HG03520 (cell line): ENCODE data around the gene PRKRA.
"Not testable (repeated sequence)": the region's sequence is repeated elsewhere in the genome, so short reads cannot be mapped to it uniquely, and the experiment has no call there.

ENCODE experiments used
- ATAC-seq: cut with Tn5 transposase; IDR thresholded peaks from one replicate; pipeline ENCODE4 v1.9.1; 2021; ENCODE audit warnings: mild to moderate bottlenecking, moderate library complexity; ENCODE audit not compliant: unreplicated experiment

PRKRA gene

DNA sequence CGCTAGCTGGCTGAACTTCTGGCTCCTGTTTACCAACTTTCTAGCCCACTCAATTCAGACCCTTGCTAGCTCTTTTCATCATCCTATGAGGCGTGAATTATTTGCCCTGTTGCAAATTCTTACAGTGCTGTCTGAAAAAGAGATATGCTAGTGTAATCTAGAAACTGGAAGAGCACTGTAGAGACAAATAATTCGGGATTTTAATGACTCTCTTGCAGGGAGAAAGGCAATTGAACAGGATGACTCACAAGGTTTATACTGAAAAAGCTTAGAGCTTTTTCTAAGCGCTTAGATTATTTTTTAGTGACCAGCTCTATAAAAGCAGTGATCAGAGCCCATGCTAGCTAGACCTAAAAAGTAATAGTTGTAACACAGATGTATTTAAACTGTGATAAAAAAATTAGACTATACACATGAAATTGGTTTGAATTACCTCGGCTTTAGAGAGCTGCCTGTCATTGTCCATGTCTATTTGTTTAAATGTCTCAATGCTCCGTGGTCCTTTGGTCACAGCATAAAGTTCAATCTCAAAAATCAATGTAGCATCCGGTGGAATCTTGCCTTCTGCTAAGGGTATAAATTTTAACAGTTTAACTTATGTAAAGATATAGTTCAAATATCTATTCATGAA is 18.4 kb upstream of the PRKRA start:
- no peak for ATAC-seq

GRCh38 chr2:178457390-178457886 is 6.5 kb upstream of the PRKRA start:
- no peak for ATAC-seq

GRCh38 chr2:178455947-178456346 is 5.0 kb upstream of the PRKRA start:
- ATAC-seq = no peak

GRCh38 chr2:178452870-178453269 is 1.9 kb upstream of the PRKRA start:
- no peak for ATAC-seq

- no peak for ATAC-seq
Observed at GRCh38 chr2:178452334-178452733, 1.4 kb upstream of the PRKRA start.

DNA sequence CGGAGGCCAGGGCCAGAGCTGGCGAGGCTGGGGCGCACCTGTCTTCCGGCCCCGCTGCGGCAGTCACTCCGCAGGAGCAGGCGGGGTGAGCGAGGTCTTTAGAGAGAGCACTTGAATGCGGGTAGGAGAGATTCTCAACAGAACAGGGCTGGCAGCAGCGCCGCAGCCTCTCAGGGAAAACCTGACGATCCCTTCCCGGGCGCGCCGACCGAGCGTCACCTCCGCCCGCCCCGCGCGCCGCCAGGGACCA is 526 bp downstream of the PRKRA start:
- peak; percentile 52 for ATAC-seq

GRCh38 chr2:178449700-178450523 is 1.1 kb downstream of the PRKRA start:
- peak; percentile 4 for ATAC-seq

DNA sequence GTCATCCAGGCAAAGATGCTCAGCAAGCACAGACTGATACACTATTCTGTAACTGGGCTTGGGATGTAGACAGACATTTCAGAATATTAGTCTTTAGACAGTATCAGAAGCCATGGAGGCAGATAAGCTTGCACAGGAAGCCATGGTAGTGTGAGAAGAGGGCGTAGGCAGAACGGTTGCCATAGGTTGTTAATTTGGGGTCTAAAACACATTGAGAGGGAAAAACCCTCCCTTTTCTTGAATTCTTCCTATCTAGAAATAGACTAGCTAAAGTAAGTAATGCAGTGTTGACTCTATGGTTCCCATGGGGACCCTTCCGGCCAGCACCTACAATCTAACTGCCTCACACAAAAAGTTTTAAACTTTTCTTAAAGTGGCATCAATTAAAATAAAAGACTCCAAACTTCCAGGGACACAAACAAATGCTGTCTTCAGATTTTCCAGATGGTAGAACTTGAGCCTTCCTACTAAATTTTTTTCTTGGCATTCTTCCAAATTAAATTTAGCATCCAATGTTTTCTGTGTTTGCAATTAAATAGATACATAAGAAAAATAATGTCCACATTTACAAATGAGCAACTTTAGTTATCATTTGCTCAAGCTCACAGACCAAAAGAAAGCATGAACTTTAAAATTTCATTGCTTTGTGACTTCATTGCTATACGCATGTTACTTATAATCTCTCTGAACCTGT is 1.9 kb downstream of the PRKRA start:
- no peak for ATAC-seq

DNA sequence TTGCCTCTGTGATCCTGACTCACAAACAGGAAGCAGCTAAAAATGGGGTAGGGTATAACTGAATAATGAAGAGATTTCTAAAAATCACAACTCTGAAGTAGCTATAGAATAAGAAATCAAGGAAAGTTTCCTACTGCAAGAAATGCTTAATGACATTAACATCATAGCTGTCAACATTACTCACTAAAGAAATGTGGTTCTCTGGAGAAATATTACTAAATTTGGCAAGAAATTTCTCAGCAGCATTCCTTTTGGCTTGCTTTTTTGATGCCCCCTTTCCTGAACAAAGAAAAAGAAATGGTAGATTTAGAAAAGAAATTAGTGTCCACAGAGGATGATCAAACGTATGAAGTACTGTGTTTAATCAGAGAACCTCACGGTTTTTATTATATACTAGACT is 9.5 kb downstream of the PRKRA start:
- ATAC-seq = no peak

- no peak for ATAC-seq
Observed at GRCh38 chr2:178436662-178437061, 14.3 kb downstream of the PRKRA start.

DNA sequence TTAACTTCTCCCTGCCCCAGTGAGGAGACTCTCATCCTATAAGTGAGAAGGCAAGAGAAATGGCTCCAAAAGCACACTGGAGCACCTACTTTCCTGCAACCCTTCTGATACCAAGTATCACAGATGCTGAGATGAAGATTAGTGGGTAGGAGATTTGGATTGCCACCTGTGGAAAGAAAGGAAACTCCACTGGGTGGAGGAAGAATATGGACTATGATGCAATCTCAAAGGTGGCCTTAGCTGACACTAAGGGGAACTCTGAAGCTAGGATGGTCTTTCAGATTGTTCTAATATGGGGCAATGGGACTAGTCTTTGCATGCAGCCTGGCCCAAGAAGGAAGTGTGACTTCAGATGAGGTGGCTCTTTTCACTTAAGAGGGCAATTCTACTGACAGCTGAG is 21.6 kb downstream of the PRKRA start:
- no peak for ATAC-seq

GRCh38 chr2:178428396-178428806 is 22.6 kb downstream of the PRKRA start:
- ATAC-seq = no peak

- ATAC-seq = no peak
Observed at GRCh38 chr2:178427458-178427857, 23.5 kb downstream of the PRKRA start.

GRCh38 chr2:178426388-178426787 is 24.6 kb downstream of the PRKRA start:
- no peak for ATAC-seq

GRCh38 chr2:178425255-178425827 is 25.6 kb downstream of the PRKRA start:
- ATAC-seq = no peak

- not testable (repeated sequence) for ATAC-seq
Observed at GRCh38 chr2:178423746-178424145, 27.2 kb downstream of the PRKRA start.

DNA sequence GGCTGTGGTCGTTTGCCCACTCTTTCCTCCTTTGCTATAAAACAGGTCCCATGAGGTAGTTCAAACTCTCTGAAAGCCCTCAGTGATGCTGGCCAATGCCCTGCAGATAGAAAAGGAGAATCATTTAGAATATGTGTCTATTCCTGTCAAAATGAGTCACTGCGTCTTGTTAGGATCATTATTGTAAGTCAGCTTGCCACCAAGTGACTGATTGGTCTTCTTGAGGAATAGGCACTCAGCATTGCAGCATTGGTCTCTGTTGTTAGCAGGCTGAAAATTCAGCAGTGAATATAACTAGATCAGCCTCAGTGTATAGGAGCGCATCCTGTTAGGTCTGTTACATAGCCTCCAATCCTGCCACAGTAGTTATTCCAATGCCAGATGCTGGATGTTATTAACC is 28.9 kb downstream of the PRKRA start:
- ATAC-seq = no peak

DNA sequence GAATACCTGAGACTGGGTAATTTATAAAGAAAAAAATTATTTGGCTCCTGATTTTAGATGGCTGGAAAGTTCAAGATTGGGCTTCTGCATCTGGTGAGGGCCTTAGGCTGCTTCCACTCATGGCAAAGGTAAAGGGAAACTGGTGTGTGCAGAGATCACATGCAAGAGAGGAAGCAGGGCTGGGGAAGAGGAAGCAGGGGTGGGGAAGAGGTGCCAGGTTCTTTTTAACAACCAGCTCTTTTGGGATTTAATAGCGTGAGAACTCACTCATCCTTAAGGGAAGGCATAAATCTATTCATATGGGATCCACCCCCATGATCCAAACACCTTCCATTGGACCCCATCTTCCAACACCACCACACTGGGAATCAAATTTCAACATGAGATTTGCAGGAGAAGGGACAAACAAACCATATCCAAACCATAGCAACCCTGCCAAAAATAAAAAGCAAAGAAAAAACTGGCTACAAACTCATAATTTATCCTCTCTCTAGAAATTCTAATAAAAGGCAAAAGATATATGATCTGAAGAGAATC is 30.4 kb downstream of the PRKRA start:
- ATAC-seq = no peak

GRCh38 chr2:178419123-178419522 is 31.9 kb downstream of the PRKRA start:
- ATAC-seq = no peak

GRCh38 chr2:178418426-178418825 is 32.5 kb downstream of the PRKRA start:
- no peak for ATAC-seq

GRCh38 chr2:178417916-178418315 is 33.1 kb downstream of the PRKRA start:
- ATAC-seq = no peak
